Measurements from ENCODE around the gene CPA3. TPM values are rescaled to one million over a fixed set of nuclear protein-coding genes. Genes with fewer than 3 reads are reported as not detected.

CPA3 gene
- total RNA-seq, 1 experiment from 2014 or later = not detected

DNA sequence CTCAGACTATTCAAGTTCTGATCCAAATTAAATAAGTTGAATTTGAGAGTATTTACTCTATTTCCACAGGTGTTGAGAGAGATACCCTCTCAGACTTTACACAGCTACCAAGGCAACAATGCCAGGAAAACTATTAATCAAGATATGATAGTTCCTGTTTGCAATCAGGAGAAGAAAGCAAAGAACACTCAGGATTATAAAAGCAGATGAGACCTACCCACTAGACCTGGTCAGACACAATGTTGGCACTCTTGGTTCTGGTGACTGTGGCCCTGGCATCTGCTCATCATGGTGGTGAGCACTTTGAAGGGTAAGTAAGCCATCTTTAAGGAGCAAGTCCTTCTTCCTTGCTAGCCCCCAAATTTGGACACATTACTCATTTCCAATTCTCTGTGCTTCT is 37.5 kb upstream of the CPA3 start, which contains the start of gene CPB1:
Gene CPB1 (plus strand): TSS at position 227 of the 400 bp plus-strand sequence. CDS start 13 bp downstream, at position 240.
- intact Hi-C loops (cut with micrococcal nuclease; ENCODE audit: unreplicated experiment) = no loop called here
- no peaks in the 10 kb centered on the region for H3K36me3 ChIP-seq (ENCODE audit: insufficient read depth, low read length, poor library complexity, severe bottlenecking)
- no peak within 1 kb of the TSS for H3K4me3 ChIP-seq (ENCODE audit: low read depth, low read length, poor library complexity, severe bottlenecking)
- TF ChIP-seq EZH2 (IDR thresholded peaks at IDR 0.05; ENCODE audit: borderline replicate concordance, low read depth, low read length, poor library complexity, severe bottlenecking) = no peak
- TF ChIP-seq, protein P1, sequence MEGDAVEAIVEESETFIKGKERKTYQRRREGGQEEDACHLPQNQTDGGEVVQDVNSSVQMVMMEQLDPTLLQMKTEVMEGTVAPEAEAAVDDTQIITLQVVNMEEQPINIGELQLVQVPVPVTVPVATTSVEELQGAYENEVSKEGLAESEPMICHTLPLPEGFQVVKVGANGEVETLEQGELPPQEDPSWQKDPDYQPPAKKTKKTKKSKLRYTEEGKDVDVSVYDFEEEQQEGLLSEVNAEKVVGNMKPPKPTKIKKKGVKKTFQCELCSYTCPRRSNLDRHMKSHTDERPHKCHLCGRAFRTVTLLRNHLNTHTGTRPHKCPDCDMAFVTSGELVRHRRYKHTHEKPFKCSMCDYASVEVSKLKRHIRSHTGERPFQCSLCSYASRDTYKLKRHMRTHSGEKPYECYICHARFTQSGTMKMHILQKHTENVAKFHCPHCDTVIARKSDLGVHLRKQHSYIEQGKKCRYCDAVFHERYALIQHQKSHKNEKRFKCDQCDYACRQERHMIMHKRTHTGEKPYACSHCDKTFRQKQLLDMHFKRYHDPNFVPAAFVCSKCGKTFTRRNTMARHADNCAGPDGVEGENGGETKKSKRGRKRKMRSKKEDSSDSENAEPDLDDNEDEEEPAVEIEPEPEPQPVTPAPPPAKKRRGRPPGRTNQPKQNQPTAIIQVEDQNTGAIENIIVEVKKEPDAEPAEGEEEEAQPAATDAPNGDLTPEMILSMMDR (conservative IDR thresholded peaks at IDR 0.05; ENCODE audit: low read depth, low read length) = no peak
- CTCF ChIA-PET = no interaction called here
- no peak within 1 kb of the TSS for H3K27ac ChIP-seq (ENCODE audit: low read depth, low read length, poor library complexity, severe bottlenecking)
- H3K27me3 ChIP-seq (replicated peaks; ENCODE audit: insufficient read depth, low read depth, low read length, poor library complexity) = peaks cover 4% of the 10 kb centered on the region
- BruUV-seq (replicated peaks) = no TSS peak
- POLR2A ChIA-PET (ENCODE audit: low non-redundant PET) = no interaction called here
- DNase-seq (ENCODE audit: low spot score) = no peak
- H3K4me1 ChIP-seq (ENCODE audit: insufficient read depth, low read length, poor library complexity, severe bottlenecking) = no peaks in the 10 kb centered on the region
- no peaks in the 10 kb centered on the region for H3K9me3 ChIP-seq (ENCODE audit: low read depth, low read length, poor library complexity, severe bottlenecking)

DNA sequence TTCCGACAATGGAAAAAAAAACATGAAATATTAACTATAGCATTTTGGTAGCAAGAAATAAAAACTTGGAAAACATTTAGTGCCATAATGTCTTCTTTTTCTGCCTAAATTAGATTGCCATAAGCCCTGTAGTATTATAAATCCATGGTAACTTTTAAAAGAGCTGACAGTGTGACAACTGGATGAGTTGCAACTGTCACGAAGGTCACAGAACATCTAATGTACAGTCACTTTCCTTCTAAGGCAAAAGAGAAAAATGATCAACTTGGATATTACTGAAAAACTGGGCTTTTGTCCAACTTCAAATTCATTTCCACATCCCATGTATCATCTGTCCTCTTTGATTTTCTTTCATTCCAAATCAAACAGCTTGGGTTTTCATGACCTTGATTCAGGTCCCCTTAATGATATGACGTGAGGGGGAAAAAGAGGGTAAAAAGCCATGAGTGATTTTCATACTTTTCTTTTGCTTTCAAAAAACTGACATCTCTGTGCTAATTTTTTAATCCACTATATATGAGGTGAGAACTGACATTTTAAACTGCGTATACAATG is 36.9 kb upstream of the CPA3 start:
- no peaks in the 10 kb centered on the region for H3K9me3 ChIP-seq (ENCODE audit: low read depth, low read length, poor library complexity, severe bottlenecking)
- ChIA-PET CTCF (no interaction called here), POLR2A (ENCODE audit: low non-redundant PET) (no interaction called here)
- no peaks in the 10 kb centered on the region for H3K4me1 ChIP-seq (ENCODE audit: insufficient read depth, low read length, poor library complexity, severe bottlenecking)
- intact Hi-C loops (cut with micrococcal nuclease; ENCODE audit: unreplicated experiment) = no loop called here
- H3K27me3 ChIP-seq (replicated peaks; ENCODE audit: insufficient read depth, low read depth, low read length, poor library complexity) = peaks cover 4% of the 10 kb centered on the region
- DNase-seq (ENCODE audit: low spot score) = no peak
- H3K27ac ChIP-seq (ENCODE audit: low read depth, low read length, poor library complexity, severe bottlenecking) = no peak overlapping the region
- no peak overlapping the region for H3K4me3 ChIP-seq (ENCODE audit: low read depth, low read length, poor library complexity, severe bottlenecking)
- TF ChIP-seq EZH2 (IDR thresholded peaks at IDR 0.05; ENCODE audit: borderline replicate concordance, low read depth, low read length, poor library complexity, severe bottlenecking) = no peak
- TF ChIP-seq, protein P1 (conservative IDR thresholded peaks at IDR 0.05; ENCODE audit: low read depth, low read length) = no peak
- BruUV-seq (replicated peaks) = no TSS peak
- H3K36me3 ChIP-seq (ENCODE audit: insufficient read depth, low read length, poor library complexity, severe bottlenecking) = no peaks in the 10 kb centered on the region

DNA sequence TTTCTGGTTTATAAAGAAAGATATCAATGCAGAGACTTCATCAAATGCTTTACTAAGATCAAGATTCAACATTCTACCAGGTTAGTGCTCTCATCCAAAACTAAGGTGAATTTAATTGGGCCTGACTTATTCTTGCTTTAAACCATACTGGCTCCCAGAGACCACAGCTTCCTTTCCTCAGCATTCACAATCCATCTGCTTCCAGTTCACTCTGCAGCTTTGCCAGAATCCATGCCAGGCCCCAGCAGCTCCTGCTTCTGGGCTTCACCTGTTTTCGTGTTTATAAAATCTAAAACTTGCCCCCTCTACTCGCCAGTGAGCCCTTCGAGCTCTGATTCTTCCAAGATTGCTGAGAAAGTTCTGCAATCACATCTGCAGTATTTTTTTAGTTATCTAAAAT is 35.2 kb upstream of the CPA3 start:
- Histone ChIP-seq H3K4me1 (ENCODE audit: insufficient read depth, low read length, poor library complexity, severe bottlenecking) (no peaks in the 10 kb centered on the region), H3K27me3 (replicated peaks; ENCODE audit: insufficient read depth, low read depth, low read length, poor library complexity) (peaks cover 4% of the 10 kb centered on the region), H3K36me3 (ENCODE audit: insufficient read depth, low read length, poor library complexity, severe bottlenecking) (no peaks in the 10 kb centered on the region), H3K27ac (ENCODE audit: low read depth, low read length, poor library complexity, severe bottlenecking) (no peak overlapping the region), H3K9me3 (ENCODE audit: low read depth, low read length, poor library complexity, severe bottlenecking) (no peaks in the 10 kb centered on the region), H3K4me3 (ENCODE audit: low read depth, low read length, poor library complexity, severe bottlenecking) (no peak overlapping the region)
- no peak for DNase-seq (ENCODE audit: low spot score)
- intact Hi-C loops (cut with micrococcal nuclease; ENCODE audit: unreplicated experiment) = no loop called here
- no TSS peak for BruUV-seq (replicated peaks)
- ChIA-PET CTCF (no interaction called here), POLR2A (ENCODE audit: low non-redundant PET) (no interaction called here)
- no peak for TF ChIP-seq EZH2 (IDR thresholded peaks at IDR 0.05; ENCODE audit: borderline replicate concordance, low read depth, low read length, poor library complexity, severe bottlenecking)
- TF ChIP-seq, protein P1 (conservative IDR thresholded peaks at IDR 0.05; ENCODE audit: low read depth, low read length) = no peak
